Prostate gland (tissue), 2 donors: ENCODE results near the gene SERINC2. TPM values are rescaled to one million over a fixed set of nuclear protein-coding genes. Genes with fewer than 3 reads are reported as not detected.
"Not testable (repeated sequence)": the region's sequence is repeated elsewhere in the genome, so short reads cannot be mapped to it uniquely, and the experiment has no call there.

ENCODE experiments used
- DNase-seq: peaks from one replicate; pipeline ENCODE4 v3.0.0-alpha.2; 2019; ENCODE audit warnings: low spot score
- H3K27ac ChIP-seq, 2 donors: fragments of 200-600 bp; sonication (generic); 2 replicates each; pipeline ENCODE4 v1.5.1; 2017 to 2019
- H3K27me3 ChIP-seq: fragments of 200-600 bp; sonication (generic); replicated peaks from 2 replicates; pipeline ENCODE4 v1.5.1; 2019; ENCODE audit not compliant: insufficient read depth
- H3K36me3 ChIP-seq, 2 donors: fragments of 200-600 bp; sonication (generic); 1 replicate in 1 of 2; 2 replicates in 1 of 2; pipeline versions ENCODE4 v1.5.1 to v1.8.1; 2017 to 2019
- H3K4me1 ChIP-seq: fragments of 200-600 bp; sonication (generic); replicated peaks from 2 replicates; pipeline ENCODE4 v1.5.1; 2019
- H3K4me3 ChIP-seq, 2 donors: fragments of 200-600 bp; sonication (generic); 2 replicates each; pipeline ENCODE4 v1.5.1; 2017 to 2019
- H3K9me3 ChIP-seq: fragments of 200-600 bp; sonication (generic); 2 replicates; pipeline ENCODE4 v1.5.1; 2017
- CTCF ChIP-seq, 4 experiments: fragments of 200-600 bp in 2 of 4; fragments of 450-650 bp in 2 of 4; sonication (generic) in 2 of 4; IDR thresholded peaks; 1 replicate in 3 of 4; 2 replicates in 1 of 4; pipeline ENCODE4 v1.5.1; 2016 to 2019; ENCODE audit warnings: antibody characterized with exemption in 4 of 4, mild to moderate bottlenecking in 2 of 4, moderate library complexity in 2 of 4
- POLR2A ChIP-seq: fragments of 450-650 bp; IDR thresholded peaks from one replicate; pipeline ENCODE4 v1.6.1; 2016; ENCODE audit warnings: antibody characterized with exemption, mild to moderate bottlenecking
- POLR2AphosphoS5 ChIP-seq: sonication (generic); formaldehyde crosslinking; IDR thresholded peaks from one replicate; pipeline ENCODE4 v1.6.1; 2017; ENCODE audit warnings: antibody characterized with exemption
- WGBS: methylation state at CpG from one replicate; pipeline ENCODE4 v1.1.5; 2018; 5-methylcytosine and 5-hydroxymethylcytosine counted together
- intact Hi-C: fragments of 100-400 bp; cut with DNase I; formaldehyde crosslinking; loops from one replicate; pipeline ENCODE4 v1.14.2; 2022
- total RNA-seq, 2 donors: library from RNA; depleted of rRNA; stranded (reverse); fragments of >200 nt; gene quantifications; one replicate each; pipeline ENCODE4 v1.1.0, GENCODE V29; 2016

The SERINC2 gene
- total RNA-seq, 2 donors from 2014 or later, result 76.1 to 110 TPM

GRCh38 chr1:31382379-31382989 is 30.5 kb upstream of the SERINC2 start:
- 88% methylated on average over 3 of the region's 3 CpGs for WGBS
- intact Hi-C loops, result no loop called here
- Histone ChIP-seq H3K4me1 (no peaks in the 10 kb centered on the region), H3K27ac (no peak overlapping the region), H3K36me3 (no peaks in the 10 kb centered on the region), H3K4me3 (no peak overlapping the region), H3K27me3 (no peaks in the 10 kb centered on the region), H3K9me3 (no peaks in the 10 kb centered on the region)
- TF ChIP-seq CTCF (IDR thresholded peaks at IDR 0.05) (no peak), POLR2AphosphoS5 (no peak), POLR2A (no peak)
- no peak for DNase-seq

GRCh38 chr1:31383967-31384366 is 29.0 kb upstream of the SERINC2 start:
- Histone ChIP-seq H3K4me3 (no peak overlapping the region), H3K27me3 (no peaks in the 10 kb centered on the region), H3K9me3 (no peaks in the 10 kb centered on the region), H3K4me1 (no peaks in the 10 kb centered on the region), H3K36me3 (no peaks in the 10 kb centered on the region), H3K27ac (no peak overlapping the region)
- DNase-seq, result no peak
- intact Hi-C loops, result no loop called here
- TF ChIP-seq CTCF (IDR thresholded peaks at IDR 0.05), result no peak
- no peak for TF ChIP-seq POLR2A
- no peak for TF ChIP-seq POLR2AphosphoS5
- WGBS, result 74% methylated on average over 1 of the region's 1 CpG

- H3K4me3 ChIP-seq, DNase-seq, H3K27me3 ChIP-seq, H3K27ac ChIP-seq, intact Hi-C loops, H3K4me1 ChIP-seq, H3K9me3 ChIP-seq, H3K36me3 ChIP-seq: not testable (repeated sequence)
- 73% methylated on average over 8 of the region's 8 CpGs for WGBS
Measured at GRCh38 chr1:31386576-31387243, 26.3 kb upstream of the SERINC2 start.

- 64% methylated on average over 10 of the region's 10 CpGs for WGBS
- TF ChIP-seq POLR2A, result no peak
- TF ChIP-seq CTCF (IDR thresholded peaks at IDR 0.05), result no peak
- no peak for TF ChIP-seq POLR2AphosphoS5
- H3K27me3 ChIP-seq, result no peaks in the 10 kb centered on the region
- H3K4me1 ChIP-seq, result peaks cover 4% of the 10 kb centered on the region
- H3K27ac ChIP-seq, result no peak overlapping the region
- DNase-seq, result no peak
- H3K9me3 ChIP-seq, result no peaks in the 10 kb centered on the region
- no peaks in the 10 kb centered on the region for H3K36me3 ChIP-seq
- no peak overlapping the region for H3K4me3 ChIP-seq
- intact Hi-C loops, result no loop called here
Measured at GRCh38 chr1:31387612-31388011, 25.4 kb upstream of the SERINC2 start.

GRCh38 chr1:31389616-31390015 is 23.4 kb upstream of the SERINC2 start:
- Histone ChIP-seq H3K9me3 (no peaks in the 10 kb centered on the region), H3K4me3 (no peak overlapping the region), H3K4me1 (peaks cover 4% of the 10 kb centered on the region), H3K27ac (peak overlapping the region; percentile 75 to 81), H3K36me3 (no peaks in the 10 kb centered on the region), H3K27me3 (no peaks in the 10 kb centered on the region)
- no peak for DNase-seq
- no peak for TF ChIP-seq POLR2AphosphoS5
- no peak for TF ChIP-seq POLR2A
- TF ChIP-seq CTCF (IDR thresholded peaks at IDR 0.05), result no peak
- intact Hi-C loops, result loop anchor here (10.0 kb wide), 1 partner anchor 155 kb away; no protein-coding TSS in a partner anchor
- WGBS, result 89% methylated on average over 7 of the region's 7 CpGs
